Stomach smooth muscle (tissue), 2 donors: ENCODE measurements around the gene TAF1D.
A peak's percentile ranks its signal among the peaks of the same experiment; 100 is the strongest.
"Not testable (repeated sequence)": the region's sequence is repeated elsewhere in the genome, so short reads cannot be mapped to it uniquely, and the experiment has no call there.

ENCODE experiments used
- H3K27ac ChIP-seq: one replicate; pipeline ENCODE4 v1.7.0; 2013; ENCODE audit warnings: mild to moderate bottlenecking, low read length, inconsistent platforms
- H3K27me3 ChIP-seq, 2 donors: one replicate each; pipeline ENCODE4 v1.7.0; 2013; ENCODE audit warnings: low read length in 2 of 2; ENCODE audit not compliant: insufficient read depth in 2 of 2, control insufficient read depth in 1 of 2
- H3K36me3 ChIP-seq, 2 donors: one replicate each; pipeline ENCODE4 v1.7.0; 2013; ENCODE audit warnings: low read length in 2 of 2; ENCODE audit not compliant: control insufficient read depth in 2 of 2, insufficient read depth in 2 of 2
- H3K4me1 ChIP-seq: one replicate; pipeline ENCODE4 v1.7.0; 2013; ENCODE audit warnings: low read length; ENCODE audit not compliant: control insufficient read depth, insufficient read depth
- H3K4me3 ChIP-seq, 2 donors: one replicate each; pipeline ENCODE4 v1.7.0; 2013; ENCODE audit warnings: low read length in 2 of 2
- H3K9ac ChIP-seq, 2 donors: one replicate each; pipeline ENCODE4 v1.7.0; 2013; ENCODE audit warnings: low read length in 2 of 2, mild to moderate bottlenecking in 1 of 2
- H3K9me3 ChIP-seq, 2 donors: one replicate each; pipeline ENCODE4 v1.7.0; 2013; ENCODE audit warnings: low read length in 2 of 2; ENCODE audit not compliant: control insufficient read depth in 2 of 2
- donor health status: healthy.
- donor health status: Pancreatic carcinoma.

TAF1D gene

GRCh38 chr11:93741094-93741881, at the start of gene TAF1D, which contains the start of gene C11orf54:
TAF1D (minus strand) TSS chr11:93741495; CDS start chr11:93739304, 2,191 bp downstream.
C11orf54 (plus strand) TSS chr11:93741672; CDS start chr11:93747394, 5,722 bp downstream.
- peaks cover 8 to 13% of the 10 kb centered on the region in 2 donors for H3K36me3 ChIP-seq
- peaks cover 32% of the 10 kb centered on the region for H3K4me1 ChIP-seq
- peak within 1 kb of the TSS; percentile 97 for H3K27ac ChIP-seq
- H3K9ac ChIP-seq = peak within 1 kb of the TSS; percentile 86 to 99
- peak within 1 kb of the TSS; percentile 85 to 98 for H3K4me3 ChIP-seq
- H3K9me3 ChIP-seq = no peaks in the 10 kb centered on the region
- no peaks in the 10 kb centered on the region for H3K27me3 ChIP-seq

- peaks cover 21% of the 10 kb centered on the region for H3K4me1 ChIP-seq
- H3K9me3 ChIP-seq = no peaks in the 10 kb centered on the region
- H3K27ac ChIP-seq = peak overlapping the region; percentile 90
- peak overlapping the region; percentile 64 to 97 for H3K4me3 ChIP-seq
- peak overlapping the region; percentile 68 to 98 for H3K9ac ChIP-seq
- no peaks in the 10 kb centered on the region for H3K27me3 ChIP-seq
- peaks cover 5 to 11% of the 10 kb centered on the region in 2 donors for H3K36me3 ChIP-seq
Measured at GRCh38 chr11:93784935-93785360, 43.7 kb upstream of the TAF1D start.

GRCh38 chr11:93784145-93784934, 43.0 kb upstream of the TAF1D start, which contains the start of gene MED17:
MED17 (plus strand) TSS chr11:93784282; CDS start chr11:93784514, 232 bp downstream.
- peaks cover under 1 to 5% of the 10 kb centered on the region in 2 donors for H3K36me3 ChIP-seq
- H3K9ac ChIP-seq = peak within 1 kb of the TSS; percentile 68 to 98
- no peaks in the 10 kb centered on the region for H3K9me3 ChIP-seq
- H3K27me3 ChIP-seq = no peaks in the 10 kb centered on the region
- peak within 1 kb of the TSS; percentile 90 for H3K27ac ChIP-seq
- H3K4me1 ChIP-seq = peaks cover 21% of the 10 kb centered on the region
- peak within 1 kb of the TSS; percentile 64 to 97 for H3K4me3 ChIP-seq

GRCh38 chr11:93783765-93784144, 42.5 kb upstream of the TAF1D start:
- Histone ChIP-seq H3K27ac (peak overlapping the region; percentile 90), H3K27me3 (no peaks in the 10 kb centered on the region), H3K9ac (peak overlapping the region; percentile 68 to 98), H3K4me1 (peaks cover 21% of the 10 kb centered on the region), H3K4me3 (peak overlapping the region; percentile 64 to 97), H3K9me3 (no peaks in the 10 kb centered on the region), H3K36me3 (peaks cover 0 to 2% of the 10 kb centered on the region in 2 donors)

GRCh38 chr11:93783362-93783761, 42.1 kb upstream of the TAF1D start:
- Histone ChIP-seq H3K27ac (no peak overlapping the region), H3K4me1 (peaks cover 21% of the 10 kb centered on the region), H3K36me3 (no peaks in the 10 kb centered on the region), H3K27me3 (no peaks in the 10 kb centered on the region), H3K9me3 (no peaks in the 10 kb centered on the region), H3K9ac (peak overlapping the region in 1 of 2 donors; percentile 68), H3K4me3 (peak overlapping the region; percentile 64 to 97)

GRCh38 chr11:93775289-93775688, 34.0 kb upstream of the TAF1D start:
- peaks cover 0 to 3% of the 10 kb centered on the region in 2 donors for H3K36me3 ChIP-seq
- no peaks in the 10 kb centered on the region for H3K4me1 ChIP-seq
- no peak overlapping the region for H3K4me3 ChIP-seq
- H3K9me3 ChIP-seq = no peaks in the 10 kb centered on the region
- no peak overlapping the region for H3K9ac ChIP-seq
- H3K27ac ChIP-seq = no peak overlapping the region
- no peaks in the 10 kb centered on the region for H3K27me3 ChIP-seq

GRCh38 chr11:93774560-93774959, 33.3 kb upstream of the TAF1D start:
- not testable (repeated sequence) for H3K4me1 ChIP-seq, H3K27ac ChIP-seq, H3K9me3 ChIP-seq, H3K9ac ChIP-seq, H3K27me3 ChIP-seq, H3K36me3 ChIP-seq, H3K4me3 ChIP-seq

GRCh38 chr11:93773601-93774200, 32.4 kb upstream of the TAF1D start:
- Histone ChIP-seq H3K9ac (no peak overlapping the region), H3K4me3 (no peak overlapping the region), H3K4me1 (no peaks in the 10 kb centered on the region), H3K9me3 (no peaks in the 10 kb centered on the region), H3K27me3 (no peaks in the 10 kb centered on the region), H3K27ac (no peak overlapping the region), H3K36me3 (peaks cover 0 to 3% of the 10 kb centered on the region in 2 donors)

- no peaks in the 10 kb centered on the region for H3K4me1 ChIP-seq
- peaks cover 0 to 6% of the 10 kb centered on the region in 2 donors for H3K36me3 ChIP-seq
- no peaks in the 10 kb centered on the region for H3K27me3 ChIP-seq
- H3K9ac ChIP-seq = no peak overlapping the region
- H3K27ac ChIP-seq = no peak overlapping the region
- no peak overlapping the region for H3K4me3 ChIP-seq
- H3K9me3 ChIP-seq = no peaks in the 10 kb centered on the region
Measured at GRCh38 chr11:93773045-93773477, 31.8 kb upstream of the TAF1D start.

- Histone ChIP-seq H3K9ac (no peak overlapping the region), H3K36me3 (peaks cover 0 to 6% of the 10 kb centered on the region in 2 donors), H3K4me1 (no peaks in the 10 kb centered on the region), H3K4me3 (no peak overlapping the region), H3K27ac (no peak overlapping the region), H3K9me3 (no peaks in the 10 kb centered on the region), H3K27me3 (no peaks in the 10 kb centered on the region)
Measured at GRCh38 chr11:93772123-93772522, 30.8 kb upstream of the TAF1D start.
